ENCODE results near the gene PDGFD.

The PDGFD gene

DNA sequence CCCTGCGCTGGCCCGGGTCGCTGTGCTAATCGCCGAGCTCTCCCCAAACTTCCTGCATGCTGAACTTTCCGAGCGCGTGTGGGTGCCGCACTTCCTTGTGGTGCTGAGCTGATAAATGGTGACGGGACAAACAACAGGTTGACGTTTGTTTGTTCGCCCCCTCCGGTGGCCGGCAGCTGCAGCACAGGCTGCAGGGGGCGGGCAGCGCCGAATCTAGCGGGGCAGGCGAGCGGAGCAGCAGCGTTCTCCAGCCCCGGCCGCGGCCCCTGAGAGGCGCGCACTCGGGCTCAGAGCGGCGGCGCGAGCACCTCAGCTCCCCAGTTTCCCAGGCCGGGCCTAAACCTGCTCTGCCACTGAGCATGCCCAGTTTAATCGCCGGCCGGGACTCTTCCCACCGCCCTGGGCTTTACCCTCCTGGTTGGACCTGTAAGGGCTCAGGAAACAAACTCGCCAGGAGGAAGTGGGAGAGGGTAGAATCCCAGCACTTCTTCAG, at the start of gene PDGFD:
Gene PDGFD (minus strand): TSS at position 120 of the 493 bp plus-strand sequence.
- no peak for DNase-seq

DNA sequence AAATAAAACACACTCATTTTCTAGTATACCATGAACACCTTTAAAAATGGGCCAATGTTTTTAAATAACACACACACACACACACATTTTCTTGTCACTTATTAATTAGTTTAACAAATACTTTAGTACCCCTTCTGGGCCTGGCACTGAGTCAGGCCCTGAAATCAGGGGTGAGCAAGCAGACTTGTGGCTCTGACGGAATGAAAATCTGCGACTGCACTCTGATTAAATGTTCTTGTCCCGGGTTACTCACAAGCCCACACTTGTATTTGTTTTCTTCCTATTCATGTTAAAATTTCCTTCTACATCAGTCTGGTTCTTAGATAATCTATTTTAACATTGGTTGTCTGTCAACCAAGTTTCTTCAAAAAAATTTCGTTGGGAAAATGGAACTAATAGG, 43.0 kb upstream of the PDGFD start:
- no peak for DNase-seq

DNA sequence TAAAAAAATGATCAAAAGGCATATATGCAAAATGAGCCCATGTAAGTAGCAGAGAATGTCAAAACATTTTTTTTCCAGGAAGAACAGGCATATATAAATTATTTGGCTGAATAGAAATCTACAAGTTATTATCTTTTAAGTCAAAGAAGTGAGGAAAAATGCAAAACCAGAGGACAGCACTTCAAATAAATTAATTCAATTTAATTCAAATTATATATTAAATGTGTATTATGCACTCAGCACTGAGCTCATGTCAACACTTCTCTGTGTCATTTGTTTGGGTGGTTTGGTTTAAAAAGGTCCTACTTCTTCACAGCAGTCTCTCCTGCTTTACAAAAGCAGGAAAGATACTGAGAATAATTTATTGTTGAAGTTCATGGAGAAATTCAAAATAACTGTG, 41.9 kb upstream of the PDGFD start:
- no peak for DNase-seq

DNA sequence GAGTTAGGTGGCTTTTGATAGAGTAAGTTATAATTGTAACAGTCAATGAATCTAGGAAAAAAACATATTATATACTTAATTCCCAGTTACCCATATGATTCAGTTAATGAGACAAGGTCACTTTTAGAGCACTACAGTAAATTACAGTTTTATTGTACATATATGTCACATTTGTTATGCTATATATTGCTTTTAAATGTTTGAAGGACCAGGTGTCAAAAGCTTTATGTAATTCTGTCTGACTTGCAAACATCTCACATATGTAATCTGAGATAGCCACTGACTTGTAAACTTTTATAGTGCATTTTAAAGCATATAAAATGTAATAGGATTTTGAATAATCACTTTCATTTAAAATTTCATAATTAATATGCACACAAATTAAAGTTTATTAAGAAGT, 36.7 kb upstream of the PDGFD start:
- DNase-seq: no peak

DNA sequence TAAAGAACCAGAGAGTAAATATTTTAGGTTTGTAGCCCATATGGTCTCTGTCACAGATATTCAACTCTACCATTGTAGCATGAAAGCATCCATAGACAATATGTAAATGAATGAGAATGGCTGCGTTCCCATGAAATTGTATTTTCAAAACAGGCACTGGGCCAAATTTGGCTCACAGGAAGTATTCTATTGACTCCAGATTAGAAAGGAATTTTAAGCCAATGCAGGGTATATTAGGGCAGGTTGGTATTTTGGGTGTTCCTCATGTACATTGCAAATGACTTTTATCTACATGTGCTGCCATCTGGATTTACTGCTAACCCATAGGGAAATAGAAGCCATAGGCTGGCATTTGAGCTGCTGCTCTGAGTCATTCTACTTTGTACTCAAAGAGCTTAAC, 35.1 kb upstream of the PDGFD start:
- no peak for DNase-seq

DNA sequence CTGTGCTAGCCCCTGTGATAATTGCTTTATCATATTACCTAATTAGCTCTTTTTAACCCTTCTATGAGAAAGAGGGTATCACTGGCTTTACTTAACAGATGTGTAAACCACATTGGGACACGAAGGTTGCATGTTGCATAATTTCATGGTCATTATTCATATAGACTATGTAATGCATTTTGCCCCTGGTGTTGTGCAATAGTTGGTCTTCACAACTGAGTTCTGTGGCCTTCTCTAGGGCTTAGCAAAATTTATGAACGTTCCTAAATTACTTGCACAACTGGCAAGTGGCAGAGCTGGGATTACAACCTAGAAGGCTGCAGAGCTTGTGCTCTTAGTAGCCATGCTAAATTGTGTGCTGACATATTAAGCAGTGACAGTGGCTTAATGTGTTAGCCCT, 34.6 kb upstream of the PDGFD start:
- DNase-seq: no peak

DNA sequence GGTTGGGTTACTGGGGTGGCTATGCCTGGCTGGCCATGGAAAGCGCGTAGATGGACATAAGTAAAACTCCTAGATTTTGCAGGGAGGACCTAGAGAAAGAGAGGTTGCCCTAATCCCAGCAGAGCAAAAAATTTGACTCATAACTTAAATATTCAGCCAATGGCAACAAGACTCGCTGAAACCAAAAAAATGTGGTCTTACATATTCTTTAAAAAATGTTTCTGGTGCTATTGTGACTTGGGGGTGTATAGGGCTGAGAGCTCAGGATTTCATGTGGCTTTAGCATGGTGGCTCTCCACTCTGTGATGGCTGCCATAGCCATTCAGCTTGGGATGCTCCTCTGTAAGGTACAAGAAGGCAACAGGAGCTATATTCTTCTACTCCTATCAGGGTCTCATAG, 27.2 kb upstream of the PDGFD start:
- no peak for DNase-seq

DNA sequence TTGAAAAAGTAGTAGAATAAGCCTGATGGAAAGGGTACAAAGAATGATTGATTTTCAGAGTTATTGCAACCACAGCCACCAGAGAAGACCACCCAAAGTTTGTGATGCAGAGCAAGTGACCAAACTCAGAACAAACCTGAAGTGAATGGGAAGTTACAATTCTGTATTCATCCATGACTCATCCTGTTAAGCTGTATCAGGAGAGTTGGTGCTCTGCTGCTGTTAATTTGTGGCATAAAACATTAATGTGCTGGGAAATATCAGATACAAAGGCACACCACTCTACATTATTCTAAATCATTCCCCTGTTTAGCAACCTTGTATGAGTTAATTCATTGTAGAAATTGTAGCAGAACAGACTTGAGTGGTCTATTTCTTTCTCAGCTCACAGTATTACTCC, 19.6 kb upstream of the PDGFD start:
- no peak for DNase-seq

DNA sequence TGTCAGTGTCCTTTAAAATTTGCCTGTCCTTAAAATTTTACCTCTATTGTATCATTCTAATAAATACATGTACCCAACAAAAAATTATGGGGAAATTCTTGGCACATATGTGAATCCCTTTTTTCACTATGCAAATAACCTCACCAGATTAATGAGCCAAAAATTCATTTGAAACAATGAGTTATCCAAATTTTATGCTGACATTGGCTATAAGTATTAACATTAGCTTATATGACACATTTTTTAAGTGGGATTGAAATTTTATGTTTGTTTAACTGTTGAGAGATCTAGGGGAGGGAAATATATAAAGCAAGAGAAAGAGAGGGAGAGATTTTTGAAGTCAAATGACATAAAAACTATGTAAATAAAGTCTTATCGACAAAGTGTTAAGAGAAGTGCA, 11.8 kb upstream of the PDGFD start:
- no peak for DNase-seq

DNA sequence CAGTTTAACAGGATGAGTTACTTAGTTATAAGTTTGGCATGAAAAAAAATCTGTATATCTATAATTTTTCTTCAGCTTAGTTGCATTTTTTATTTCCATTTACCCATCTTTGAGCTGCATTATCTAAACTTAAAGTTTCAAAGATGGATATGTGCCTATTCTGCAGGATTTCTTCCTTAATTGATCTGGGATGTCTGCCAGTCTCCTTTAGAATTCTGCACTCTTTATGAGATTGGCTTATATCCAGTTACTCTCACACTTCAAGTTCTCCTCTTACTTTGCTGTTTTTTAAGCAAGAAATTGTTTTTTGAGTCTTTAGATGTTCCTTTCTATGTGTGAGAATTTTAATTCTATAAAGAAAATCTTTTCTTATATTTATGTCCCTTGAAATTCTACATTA, 5.1 kb upstream of the PDGFD start:
- no peak for DNase-seq

DNA sequence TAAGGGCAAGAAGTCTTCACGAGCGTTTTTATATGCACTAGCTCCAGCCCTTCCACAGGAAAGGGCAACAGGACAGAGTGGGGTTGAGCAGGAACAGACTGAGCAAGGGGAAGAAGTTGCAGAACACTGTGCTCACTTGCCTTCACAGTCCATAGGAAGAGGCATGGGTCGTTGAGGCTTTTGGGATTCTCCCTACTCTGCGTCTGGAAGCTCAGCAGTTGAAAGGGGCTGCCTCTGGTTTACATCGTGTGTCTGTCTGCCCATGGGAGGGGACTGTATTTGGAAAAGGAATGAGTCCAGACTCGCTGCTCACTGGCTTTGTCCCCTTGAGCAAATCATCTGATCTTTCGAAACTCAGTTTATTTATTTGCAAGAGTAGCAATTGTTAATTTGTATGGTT, 1.1 kb upstream of the PDGFD start:
- no peak for DNase-seq

DNA sequence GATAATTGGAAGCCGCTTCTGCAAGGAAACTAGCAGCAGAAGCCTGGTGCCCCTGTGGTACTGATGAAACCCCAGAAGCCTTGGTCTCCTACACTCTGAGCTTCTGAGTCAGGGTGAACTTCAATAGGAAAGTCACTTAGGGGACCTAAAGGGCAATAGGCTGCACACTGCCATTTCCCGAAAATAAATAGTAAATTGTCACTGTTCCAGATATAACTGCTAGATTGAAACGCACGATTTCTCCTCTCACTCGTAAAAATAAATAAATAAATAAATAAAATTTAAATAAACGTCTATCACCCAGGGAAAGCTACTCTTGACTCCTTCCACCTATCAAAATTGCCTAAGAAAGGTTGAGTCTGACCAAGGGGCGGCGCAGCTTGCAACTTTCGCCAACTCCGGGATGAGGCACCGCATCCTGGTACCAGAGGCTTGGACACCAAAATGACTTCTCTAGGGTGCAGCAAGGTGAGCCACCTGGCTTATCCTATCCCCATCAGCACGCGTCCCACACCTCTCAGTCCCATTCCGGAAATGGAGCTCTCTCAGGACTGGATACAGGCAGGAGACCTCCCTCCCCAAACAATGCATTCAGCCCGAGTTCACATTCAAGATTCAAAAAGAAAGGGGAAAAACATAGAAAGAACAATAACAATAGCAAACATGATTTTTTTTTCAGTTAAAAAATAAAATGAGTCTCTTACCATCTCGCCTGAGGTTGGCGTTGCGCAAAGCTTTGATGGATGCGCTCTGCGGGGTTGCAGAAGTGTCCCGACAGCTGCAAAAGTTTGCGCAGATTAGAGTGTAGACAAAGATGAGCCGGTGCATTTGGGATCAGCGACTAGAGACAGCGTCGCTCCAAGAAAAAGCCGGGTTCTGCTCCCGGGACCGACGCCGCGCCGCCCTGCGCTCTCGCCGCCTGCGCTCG, 583 bp downstream of the PDGFD start:
- peak in 1 of 6 experiments; percentile 0 for DNase-seq

DNA sequence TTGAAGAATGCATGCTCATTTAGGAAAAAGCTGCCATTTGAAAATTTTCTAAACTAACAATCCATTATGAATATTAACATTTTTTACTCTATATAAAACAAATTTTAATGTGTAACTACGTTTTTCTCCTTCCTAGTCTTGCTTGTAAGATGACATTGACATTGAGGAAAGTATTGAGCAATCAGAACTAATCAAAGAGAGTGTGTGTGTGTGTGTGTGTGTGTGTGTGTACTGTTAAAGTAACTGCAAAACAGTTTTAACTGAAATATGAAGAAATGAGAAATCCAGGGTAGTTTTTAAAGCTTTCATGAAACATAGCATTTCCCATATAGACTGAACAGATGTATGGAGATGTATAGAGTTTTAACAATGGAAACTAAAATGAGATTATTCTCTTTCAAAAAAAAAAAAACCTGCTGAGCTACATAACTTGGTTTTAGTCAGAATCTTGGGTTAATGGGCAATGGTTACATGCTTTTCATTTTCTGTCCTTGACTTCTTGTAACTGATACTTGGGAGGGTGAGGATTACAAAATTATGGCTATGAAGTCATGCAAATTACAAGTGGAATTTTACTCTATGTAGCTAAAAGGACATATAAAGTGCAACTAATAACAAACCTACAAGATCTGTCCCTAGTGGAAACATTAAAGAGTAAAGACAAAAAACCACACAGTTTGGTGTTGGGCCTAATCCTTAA, 2.0 kb downstream of the PDGFD start:
- DNase-seq: no peak

DNA sequence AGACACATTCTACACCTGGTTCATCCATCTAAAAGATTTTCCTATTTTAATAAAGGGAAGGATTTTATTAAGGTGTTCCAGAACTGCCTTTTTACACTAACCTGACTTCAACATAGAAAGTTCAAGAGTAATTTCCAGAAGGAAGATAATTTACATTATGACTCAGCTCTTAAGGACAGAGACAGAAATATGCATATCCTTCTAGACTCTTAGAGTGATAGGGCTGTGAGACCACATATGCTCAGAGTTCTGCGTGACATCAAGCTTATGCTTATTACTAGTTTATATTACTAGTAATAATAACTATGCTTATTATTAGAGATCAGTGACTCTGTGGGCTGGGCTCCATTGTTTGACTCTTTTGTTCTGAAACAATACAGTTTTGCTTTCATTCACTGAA, 4.6 kb downstream of the PDGFD start:
- DNase-seq: no peak

DNA sequence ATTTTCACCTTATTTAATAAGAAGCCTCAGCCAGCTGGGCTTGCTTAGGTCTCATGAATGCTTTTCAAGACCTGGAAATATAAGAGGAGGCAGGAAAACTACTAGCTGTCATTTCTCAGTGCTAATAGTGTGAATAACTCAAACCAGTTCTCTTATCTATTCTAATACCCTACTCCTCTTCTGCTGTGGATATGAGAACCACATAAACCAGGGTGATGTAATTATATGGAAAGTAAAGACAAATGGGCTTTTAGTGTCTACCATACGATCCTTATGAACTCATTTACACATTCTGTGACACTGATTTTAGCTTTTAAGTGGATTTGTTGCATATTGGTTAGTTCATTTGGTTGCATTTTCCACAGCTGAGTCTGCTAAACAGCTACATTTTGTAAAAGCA, 8.6 kb downstream of the PDGFD start:
- no peak for DNase-seq

DNA sequence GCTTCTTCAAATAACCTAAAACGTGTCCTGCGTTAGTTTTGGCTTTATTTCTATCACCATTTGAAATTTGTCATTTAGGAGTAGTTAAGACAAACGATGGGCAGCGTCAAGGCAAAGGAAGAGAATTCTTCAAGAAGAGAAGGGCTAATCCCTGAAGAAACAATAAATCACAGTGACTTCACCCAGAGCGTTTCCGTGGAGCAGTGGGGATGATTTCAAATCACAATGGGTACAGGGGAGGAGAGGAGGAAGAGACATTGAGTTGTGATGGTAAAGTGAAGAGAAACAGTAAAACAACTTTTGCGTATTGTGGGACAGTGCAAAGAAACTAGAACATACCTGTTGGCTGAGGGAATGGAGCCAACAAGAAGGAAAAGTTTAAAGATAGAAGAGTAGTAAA, 9.7 kb downstream of the PDGFD start:
- DNase-seq: no peak

DNA sequence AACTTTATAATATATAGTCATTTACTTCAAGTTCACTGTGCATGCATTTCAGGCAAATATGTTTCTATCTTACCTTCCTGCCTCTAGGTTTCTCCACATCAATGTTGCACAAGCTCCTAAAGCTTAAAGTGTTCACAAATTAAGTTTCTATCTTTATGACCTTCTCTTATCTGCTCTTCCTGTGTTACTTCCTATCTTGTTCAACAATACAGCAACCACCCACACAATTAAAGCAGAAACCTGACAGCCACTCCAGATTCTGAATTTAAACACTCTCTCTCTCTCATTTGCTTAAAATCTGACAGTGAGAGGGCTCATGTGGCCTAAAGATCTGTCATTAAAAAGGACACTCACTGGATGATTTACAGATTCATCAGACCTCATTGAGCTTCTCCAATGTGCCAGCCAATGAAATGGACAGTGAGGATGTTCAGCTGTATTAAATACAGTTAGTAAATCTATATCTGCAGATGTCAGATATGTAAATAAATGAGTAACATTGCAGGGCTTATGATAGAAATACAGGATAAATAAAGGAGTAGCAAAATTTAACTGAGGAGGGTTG, 10.9 kb downstream of the PDGFD start:
- no peak for DNase-seq

DNA sequence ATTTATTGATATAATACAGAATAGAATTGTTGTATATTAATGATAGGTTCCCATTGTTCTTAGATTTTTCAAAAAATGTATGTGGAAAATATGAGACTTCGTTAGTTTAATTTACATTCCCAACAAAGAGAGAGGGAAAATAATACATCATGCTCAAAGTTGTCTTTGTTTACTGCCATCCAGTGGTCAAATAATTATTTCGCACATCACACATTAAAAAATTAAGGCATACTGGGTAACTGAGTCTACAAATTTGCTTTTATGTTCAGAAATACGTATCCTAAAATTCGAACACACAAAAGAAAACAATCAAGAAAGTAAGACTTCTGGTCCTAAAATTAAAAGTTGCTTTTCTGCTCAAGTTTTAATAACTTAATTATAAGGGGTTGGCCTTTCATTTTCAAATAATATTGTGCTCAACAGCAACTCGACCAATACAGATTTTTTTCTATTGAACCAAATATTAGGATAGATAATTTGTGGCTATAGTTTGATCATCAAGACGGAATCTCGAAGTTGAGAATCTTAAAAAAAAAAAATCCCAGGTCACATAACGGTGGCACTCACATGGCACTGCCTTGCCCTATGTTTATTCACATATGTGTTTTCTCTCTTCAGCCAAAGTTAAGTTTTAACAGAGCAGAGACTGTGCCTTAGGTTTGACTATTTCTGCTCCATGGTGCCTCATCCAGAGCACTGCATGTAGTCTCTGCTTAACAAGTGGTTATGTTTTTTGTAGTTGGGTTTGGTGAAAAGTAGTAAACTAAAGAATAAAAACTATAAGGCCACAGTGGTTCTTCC, 12.3 kb downstream of the PDGFD start:
- DNase-seq: no peak

DNA sequence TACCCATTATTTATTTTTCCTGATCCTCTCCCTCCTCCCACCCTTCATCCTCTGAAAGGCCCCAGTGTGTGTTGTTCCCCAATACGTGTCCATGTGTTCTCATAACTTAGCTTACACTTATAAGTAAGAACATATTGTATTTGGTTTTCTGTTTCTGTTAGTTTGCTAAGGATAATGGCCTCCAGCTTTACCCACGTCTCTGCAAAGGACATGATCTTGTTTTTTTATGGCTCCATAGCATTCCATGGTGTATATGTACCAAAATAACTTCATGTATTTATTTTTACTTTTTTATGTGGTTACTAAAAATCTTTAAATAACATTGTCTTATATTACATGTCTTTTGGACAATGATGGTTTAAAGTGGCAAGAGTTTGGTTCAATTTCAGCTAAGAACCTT, 15.2 kb downstream of the PDGFD start:
- no peak for DNase-seq

DNA sequence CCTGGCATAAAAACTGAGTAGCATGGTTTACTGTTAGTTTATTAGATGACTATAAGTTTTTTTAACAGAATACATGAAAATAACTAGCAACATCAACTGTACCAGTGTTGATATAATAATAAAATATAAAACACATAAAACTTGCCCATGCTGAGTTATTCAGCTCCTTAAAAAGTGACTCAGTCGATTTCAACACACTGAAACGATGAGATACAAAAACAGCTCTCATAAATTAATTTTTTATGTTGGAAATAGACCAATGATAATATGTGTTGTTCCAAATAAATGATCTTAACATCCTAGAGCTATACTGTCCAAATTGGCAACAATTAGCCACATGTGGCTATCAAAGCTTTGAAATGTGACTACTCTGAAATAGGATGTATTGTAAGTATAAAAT, 15.9 kb downstream of the PDGFD start:
- DNase-seq: no peak

DNA sequence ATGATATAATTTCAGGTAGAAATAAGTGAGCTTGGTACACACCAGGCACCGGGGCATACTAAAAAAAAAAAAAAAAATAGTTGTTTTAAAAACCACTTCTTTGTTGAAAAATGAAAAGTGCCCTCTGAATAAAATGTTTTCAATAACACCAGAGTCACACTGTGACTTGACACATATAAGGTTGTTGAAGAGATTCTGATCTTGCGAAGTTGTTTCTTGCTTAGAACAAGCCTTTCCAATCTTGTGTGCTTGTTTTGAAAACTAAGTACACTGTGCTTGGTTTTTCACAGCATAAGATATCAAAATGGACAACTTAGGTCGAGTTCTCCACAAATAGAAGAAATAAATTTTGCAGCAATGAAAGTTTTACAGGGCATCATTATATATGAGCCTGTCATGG, 17.0 kb downstream of the PDGFD start:
- no peak for DNase-seq

DNA sequence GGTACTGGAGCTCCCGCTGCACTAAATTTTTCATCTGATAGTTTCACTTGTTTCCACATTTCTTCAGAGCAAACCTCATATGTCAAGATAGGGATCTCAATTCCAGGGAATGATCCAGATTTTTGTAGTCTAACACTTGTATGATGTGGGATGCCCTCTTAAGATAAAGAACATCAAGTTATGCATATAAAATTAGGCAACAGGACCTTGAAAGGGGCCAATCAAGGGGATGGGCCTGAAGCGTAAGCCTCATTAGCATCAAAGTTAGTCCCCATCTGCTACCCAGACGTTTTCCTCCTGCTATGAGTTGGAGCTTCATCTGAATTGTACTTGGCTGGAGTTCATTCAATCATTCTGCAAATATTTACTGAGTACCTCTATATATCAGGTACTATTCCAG, 17.5 kb downstream of the PDGFD start:
- no peak for DNase-seq

DNA sequence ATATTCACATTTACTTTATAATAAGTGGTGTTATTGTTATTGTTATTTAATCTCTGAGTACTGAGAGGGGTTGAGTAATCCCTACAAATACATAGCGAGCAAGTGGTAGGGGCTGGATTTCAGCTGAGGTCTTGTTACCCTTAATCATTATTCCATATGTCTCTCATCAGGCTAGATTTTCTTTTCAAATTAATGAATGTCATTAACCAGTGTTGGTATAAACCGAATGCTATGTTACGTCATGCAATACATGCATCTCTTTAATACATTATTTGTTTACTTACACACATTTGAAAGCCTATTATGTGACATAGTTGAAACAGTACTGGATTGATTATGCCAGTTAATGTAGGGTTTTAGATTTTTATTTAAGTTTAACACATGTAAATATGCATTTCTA, 18.9 kb downstream of the PDGFD start:
- DNase-seq: no peak
